ENCODE measurements around the gene SAFB2.

Gene SAFB2

DNA sequence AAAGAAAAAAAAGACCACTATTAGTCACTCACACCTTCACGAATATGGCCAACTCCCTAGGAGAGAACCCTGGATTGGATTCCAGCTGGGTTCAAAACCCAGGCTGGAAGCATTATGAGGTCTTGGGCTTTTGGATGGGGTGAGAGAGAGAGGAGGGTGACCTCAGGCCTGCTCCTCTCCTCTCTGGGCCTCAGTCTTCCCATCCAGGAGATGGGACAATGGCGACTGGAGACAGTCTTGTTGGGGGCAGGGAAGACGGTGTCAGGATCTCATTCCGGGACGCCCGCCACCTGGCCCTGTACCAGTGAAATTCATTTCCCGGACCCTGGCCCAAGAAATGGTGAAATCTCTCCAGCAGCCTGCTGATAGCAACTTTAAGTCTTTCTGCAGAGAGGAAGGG is 81.1 kb downstream of the SAFB2 start:
- ChIA-PET CTCF (interaction anchor here (0.6 kb wide), 1 partner anchor 20 kb away, joined by 7 read pairs; no protein-coding TSS in a partner anchor), POLR2A (ENCODE audit: low non-redundant PET) (no interaction called here)
- H3K27ac ChIP-seq = no peak overlapping the region
- TF ChIP-seq CTCF (conservative IDR thresholded peaks at IDR 0.05; ENCODE audit: low read depth) = no peak
- no peak for DNase-seq (ENCODE audit: low spot score)

GRCh38 chr19:5540208-5540607 is 82.4 kb downstream of the SAFB2 start:
- no peak for DNase-seq (ENCODE audit: low spot score)
- ChIA-PET CTCF (interaction anchor here (0.5 kb wide), 1 partner anchor 100 kb away, joined by 3 read pairs; no protein-coding TSS in a partner anchor), POLR2A (ENCODE audit: low non-redundant PET) (no interaction called here)
- no peak for TF ChIP-seq CTCF (conservative IDR thresholded peaks at IDR 0.05; ENCODE audit: low read depth)
- no peak overlapping the region for H3K27ac ChIP-seq

GRCh38 chr19:5537870-5538269 is 84.7 kb downstream of the SAFB2 start:
- peak overlapping the region; percentile 68 for H3K27ac ChIP-seq
- TF ChIP-seq CTCF (conservative IDR thresholded peaks at IDR 0.05; ENCODE audit: low read depth) = no peak
- ChIA-PET POLR2A (ENCODE audit: low non-redundant PET) (no interaction called here), CTCF (interaction anchor here (0.5 kb wide), 1 partner anchor 1370 kb away, joined by 3 read pairs; no protein-coding TSS in a partner anchor)
- DNase-seq (ENCODE audit: low spot score) = no peak
